SIG-M5 (cell line): ENCODE results near the gene AGAP1.

ENCODE experiments used
- DNase-seq: peaks from one replicate; lab custom pipeline; 2025; lab: John Stamatoyannopoulos, UW

AGAP1 gene

DNA sequence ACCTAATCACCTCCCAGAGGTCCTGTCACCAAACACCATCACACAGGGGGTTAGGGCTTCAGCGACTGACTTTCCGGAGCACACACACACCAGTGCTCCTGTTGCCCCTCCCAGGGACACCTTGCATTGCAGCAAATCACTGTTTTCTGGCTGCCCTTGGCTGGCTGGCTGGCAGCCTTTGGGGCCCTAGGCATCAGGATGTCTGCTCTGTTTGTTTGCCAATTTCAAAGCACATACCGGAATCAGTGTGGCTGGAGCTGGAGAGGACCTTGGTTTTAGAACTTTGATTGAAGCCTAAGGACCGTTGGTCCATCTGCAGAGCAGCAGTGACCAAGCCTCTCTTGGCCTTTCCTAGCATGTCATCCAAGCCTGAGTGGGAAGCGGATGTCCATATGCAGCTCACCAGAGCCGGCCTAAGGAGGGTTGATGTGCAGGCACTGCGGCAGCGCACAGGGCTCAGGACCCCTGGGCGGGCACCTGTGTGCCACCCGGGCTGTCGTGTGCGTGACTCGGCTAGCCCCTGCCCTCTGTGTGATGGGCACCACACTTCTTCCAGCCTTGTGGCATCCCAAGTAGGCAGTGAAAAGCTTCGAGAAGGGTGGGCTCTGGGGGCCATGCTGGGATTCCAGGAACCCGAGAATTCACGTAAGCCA lies 612.2 kb downstream of the AGAP1 start:
- DNase-seq = no peak

DNA sequence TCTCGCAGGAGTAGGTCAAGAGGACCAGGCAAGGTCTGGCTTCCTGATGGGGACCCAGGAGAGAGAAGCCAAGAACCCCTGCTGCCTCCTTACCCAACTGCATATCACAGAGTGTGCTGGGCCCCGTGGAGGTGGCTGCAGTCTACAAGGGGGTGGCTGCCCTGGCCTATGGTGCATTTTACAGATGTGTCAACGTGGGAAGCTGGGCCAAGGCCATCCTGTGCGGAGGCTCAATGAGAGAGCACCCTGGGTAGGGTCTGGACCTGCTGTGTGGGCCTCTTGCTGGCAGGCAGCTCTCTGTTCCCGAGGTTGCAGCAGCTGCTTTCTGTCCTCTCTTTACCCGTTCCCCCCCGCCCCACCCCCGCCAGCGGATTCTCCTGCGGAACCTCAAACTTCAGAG lies 612.9 kb downstream of the AGAP1 start:
- DNase-seq = no peak

DNA sequence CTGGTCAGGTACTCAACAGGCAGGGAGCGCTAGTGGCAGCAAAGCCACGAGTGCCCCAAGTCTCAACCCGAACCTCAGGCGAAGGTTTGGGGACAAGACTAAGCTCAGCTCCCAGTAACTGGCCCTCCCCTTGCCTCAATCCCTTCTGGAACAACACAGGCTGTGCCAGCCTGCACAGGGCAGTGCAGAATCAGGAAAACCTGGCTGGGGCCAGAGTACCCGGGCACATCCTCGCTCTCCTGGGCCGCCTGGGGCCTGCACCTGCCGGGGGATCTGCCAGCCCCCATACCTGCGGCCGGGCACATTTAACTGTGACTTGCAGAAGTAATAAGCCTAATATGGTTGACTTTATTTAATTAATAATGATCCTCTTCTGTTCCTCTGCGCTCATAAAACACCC lies 613.7 kb downstream of the AGAP1 start:
- no peak for DNase-seq

DNA sequence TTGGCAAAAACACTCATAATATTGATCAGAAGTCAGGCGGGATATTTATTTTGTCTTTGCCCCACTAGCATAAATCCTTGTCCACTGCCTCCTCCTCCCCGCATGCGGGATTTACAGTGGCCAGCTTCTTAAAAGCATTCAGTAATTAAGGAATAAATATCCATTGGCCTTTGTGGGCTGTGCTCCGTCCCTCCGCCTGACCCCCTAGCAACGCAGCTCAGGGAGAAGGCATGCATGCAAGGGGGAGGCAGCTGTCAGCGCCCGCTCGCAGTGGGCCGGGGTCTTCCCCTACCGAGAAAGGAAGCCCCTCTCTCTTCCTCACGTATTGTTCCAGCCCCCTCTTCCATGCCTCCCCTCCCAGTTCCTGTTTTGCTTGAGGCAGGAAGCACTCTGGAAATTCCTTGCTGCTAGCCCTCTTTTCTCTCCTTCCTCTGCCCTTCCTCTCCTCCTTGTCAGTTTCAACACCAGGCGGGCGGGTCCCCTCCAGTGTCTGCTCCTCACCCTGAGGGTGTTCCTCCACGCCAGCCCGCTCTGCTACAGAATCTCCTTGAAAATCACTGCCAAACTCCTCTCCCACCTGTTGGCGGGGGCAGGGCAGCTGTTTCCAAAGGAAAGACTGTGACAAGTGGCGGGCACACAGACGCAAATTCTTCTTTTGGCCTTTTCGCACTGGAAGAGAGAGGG lies 614.2 kb downstream of the AGAP1 start:
- DNase-seq = no peak

DNA sequence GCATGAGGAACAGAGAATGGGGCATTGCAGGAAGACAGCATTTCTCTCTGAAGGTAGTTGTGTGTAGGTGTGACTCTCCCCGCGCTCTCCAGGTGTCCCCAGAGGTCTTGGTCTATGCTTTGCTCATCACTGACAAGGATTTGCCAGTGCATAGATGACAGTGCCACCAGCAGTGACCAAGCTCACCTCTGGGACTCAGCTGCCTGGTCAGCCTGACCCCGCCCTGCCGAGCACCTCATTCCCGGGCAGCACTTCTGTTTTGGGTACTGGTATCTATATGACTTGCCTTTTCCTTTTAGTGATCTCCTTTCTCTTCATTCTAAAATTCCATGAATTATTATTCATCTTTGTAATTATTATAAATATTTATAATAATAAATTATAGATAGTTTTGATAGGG lies 615.2 kb downstream of the AGAP1 start:
- DNase-seq = no peak

- DNase-seq = no peak
Observed at GRCh38 chr2:236109473-236109872, 615.6 kb downstream of the AGAP1 start.

DNA sequence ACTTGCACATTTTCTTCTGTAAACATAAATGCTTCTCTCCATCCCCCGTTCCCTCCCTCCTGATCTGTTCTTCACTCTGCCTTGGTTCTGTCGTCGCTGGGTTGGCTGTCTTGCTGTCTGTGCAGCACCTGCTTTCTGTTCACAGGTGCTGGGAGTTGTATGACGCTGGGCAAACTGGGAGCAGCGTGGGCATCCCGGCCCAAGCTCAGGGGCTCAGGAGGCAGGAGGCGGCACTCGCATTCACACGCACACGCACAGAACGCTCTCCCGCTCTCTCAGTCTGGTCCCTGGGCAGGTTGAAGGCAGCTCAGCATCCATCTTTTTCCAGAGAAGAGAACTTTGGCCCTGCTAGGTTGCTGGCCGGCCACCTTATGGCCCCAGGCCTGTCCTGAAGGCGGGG lies 618.6 kb downstream of the AGAP1 start:
- no peak for DNase-seq

GRCh38 chr2:236113425-236113824 lies 619.6 kb downstream of the AGAP1 start:
- DNase-seq = no peak

DNA sequence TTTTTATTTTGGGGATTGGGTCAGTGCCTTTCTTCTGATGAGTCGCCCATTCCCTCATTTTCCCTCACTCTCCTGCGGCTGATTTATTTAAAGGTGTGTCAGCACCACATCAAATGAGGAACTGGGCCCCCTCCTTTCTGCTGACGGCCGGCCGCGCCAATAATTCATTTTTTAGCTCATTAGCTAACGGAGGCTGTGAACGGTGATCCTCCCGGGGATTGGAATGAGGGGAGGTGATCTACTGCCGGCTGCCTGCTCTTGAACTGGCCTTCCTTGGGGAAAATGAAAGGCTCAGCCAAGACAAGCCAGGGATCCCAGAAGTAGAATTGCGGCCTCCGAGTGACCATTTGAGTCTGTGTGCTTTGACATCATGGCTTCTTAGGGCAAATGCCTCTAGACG lies 620.1 kb downstream of the AGAP1 start:
- DNase-seq = no peak

GRCh38 chr2:236114959-236115358 lies 621.1 kb downstream of the AGAP1 start:
- DNase-seq = no peak

DNA sequence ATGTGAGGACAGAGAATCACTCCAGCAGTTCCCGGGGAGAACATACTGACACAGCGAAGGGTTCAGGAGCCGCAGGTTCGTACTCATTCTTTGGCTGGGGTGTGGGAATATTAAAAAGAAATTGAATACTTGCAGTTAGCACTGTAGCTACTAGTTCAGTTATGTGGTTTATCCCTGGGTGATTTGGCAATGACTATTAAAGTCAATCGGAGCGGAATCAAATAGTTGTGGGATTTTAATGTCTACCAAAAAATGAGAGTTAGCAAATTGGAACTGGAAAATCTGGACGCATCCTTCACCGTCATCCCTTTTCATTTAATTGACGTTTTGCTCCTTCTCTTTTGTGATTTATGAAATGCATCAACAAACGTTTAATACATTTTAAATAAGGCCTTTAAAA lies 623.6 kb downstream of the AGAP1 start:
- DNase-seq = no peak

DNA sequence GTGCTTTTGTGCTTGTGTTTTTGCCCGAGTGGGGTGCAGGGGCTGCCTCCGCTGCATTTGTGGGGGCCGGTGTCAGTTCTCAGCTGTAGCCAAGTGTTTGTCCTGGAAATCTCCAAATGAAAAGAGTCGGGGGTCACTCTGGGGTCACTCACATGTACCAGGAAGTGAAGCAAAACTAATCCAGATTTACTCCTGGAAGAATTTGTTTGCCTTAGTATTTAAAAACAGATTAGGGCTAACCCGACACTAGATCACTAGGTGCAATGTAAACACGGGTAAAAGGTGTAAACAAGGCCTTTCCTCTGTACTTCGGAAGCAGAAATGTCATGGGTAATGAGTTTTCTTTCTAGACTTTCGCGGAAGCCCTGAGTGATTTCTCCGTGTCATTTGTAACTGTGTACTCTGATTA lies 624.0 kb downstream of the AGAP1 start:
- no peak for DNase-seq

- DNase-seq = no peak
Observed at GRCh38 chr2:236119003-236119402, 625.2 kb downstream of the AGAP1 start.

GRCh38 chr2:236119476-236119875 lies 625.6 kb downstream of the AGAP1 start:
- no peak for DNase-seq

DNA sequence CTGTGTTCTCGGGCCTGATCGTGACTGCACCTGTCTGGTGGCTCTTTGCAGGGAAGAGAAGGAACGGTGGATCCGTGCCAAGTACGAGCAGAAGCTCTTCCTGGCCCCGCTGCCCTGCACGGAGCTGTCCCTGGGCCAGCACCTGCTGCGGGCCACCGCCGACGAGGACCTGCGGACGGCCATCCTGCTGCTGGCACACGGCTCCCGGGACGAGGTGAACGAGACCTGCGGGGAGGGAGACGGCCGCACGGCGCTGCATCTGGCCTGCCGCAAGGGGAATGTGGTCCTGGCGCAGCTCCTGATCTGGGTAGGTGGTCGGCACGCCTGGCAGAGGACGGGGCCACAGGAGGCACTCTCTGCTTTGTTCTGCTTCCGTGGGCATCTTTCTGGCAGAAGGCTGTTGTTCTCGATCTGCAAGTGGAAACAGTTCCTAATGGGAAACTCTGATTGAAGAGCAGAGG lies 626.3 kb downstream of the AGAP1 start:
- no peak for DNase-seq

DNA sequence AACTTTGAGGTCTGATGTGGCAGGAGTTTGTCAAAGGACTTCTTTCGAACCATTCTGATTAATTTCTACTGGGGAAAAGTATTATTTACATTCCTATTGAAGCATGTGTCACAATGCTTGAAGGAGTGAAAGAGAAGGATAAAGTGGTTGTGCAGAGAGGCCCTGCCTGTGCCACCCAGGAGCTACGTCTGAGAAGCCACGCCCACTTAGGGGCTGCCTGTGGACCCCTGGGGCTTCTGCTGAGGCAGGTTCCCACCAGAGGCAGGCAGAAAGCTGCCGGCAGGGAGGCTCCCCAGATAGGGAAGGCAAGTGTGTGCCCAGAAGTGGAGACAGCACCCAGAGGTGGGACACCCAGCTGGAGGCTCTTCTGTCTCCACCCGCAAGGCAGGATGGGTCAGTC lies 627.0 kb downstream of the AGAP1 start:
- DNase-seq = no peak

DNA sequence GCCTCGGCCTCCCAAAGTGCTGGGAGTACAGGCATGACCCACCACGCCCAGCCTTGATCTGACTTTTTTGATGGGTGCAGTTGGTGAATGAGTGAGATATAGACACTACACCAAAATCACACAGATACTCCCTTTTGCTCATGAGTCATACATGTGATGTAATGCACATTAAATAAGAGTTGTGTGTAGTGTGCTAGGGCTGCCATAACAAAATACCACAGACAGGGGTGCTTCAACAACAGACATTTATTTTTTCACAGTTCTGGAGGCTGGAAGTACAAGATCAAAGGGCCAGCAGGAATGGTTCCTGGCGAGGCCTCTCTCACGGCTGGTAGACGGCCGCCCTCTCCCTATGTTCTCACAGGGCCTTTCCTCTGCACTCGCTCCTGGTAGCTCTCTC lies 627.7 kb downstream of the AGAP1 start:
- DNase-seq = no peak

GRCh38 chr2:236122236-236122635 lies 628.4 kb downstream of the AGAP1 start:
- DNase-seq = no peak

- DNase-seq = no peak
Observed at GRCh38 chr2:236123716-236124115, 629.9 kb downstream of the AGAP1 start.

DNA sequence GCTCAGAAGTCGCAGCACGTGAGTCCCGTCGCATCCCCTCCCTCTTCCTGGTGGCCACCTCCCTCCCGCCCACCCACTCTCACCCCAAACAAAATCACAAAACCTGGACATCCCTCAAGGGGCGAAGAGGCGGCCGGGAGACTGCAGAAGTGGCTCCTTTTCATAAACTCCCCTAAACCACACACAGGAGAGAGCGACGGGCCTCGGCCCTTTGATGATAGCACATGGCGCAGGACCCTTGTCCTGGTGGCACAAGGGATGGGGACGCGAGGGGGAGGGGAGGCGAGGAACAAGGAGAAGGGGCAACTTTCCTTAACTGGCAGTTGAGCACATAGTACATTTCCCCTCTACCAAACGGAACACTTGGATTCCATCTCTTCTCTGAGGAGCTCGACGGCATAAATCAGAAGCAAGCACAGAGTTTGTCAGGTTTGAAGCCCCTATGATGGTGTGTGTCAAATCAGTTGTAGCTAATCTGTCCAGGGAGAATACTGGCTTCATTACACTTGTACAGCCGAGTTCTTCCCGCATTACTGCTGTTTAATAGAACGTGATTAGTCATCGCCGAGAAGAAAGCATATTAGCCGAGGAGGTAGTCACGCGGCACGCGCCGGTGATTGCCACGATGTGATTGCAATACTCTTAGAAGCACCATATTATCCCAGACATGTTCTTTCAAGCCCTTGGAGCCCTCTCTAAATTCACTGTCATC lies 630.5 kb downstream of the AGAP1 start:
- no peak for DNase-seq

- DNase-seq = no peak
Observed at GRCh38 chr2:236125541-236125940, 631.7 kb downstream of the AGAP1 start.

DNA sequence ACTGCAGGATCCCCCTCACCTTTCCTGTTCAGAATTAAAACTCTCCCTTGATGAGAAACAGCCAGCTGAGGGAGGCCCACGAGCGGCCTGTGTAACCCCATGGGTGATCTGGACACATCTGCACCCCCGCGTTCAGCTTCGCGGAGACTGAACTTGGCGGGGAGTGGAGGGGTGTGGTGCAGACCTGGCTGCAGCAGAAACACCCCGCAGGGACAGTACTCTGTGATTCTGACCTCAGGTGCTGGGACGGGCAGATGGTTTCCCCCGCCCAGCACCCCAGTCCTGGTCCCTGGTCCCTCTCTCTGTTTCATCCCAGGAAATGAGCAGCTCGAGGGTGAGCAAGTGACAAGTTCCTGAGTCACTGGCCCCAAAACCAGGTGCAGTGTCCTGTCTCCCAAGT lies 633.2 kb downstream of the AGAP1 start:
- no peak for DNase-seq

GRCh38 chr2:236128321-236128720 lies 634.5 kb downstream of the AGAP1 start:
- no peak for DNase-seq
